HG03342 (cell line): ENCODE measurements around the gene S100A10.

ENCODE experiments used
- ATAC-seq: cut with Tn5 transposase; IDR thresholded peaks from one replicate; pipeline ENCODE4 v1.9.1; 2021; ENCODE audit warnings: mild to moderate bottlenecking, moderate library complexity; ENCODE audit not compliant: unreplicated experiment

S100A10 gene

GRCh38 chr1:152013664-152014237 is 20.1 kb upstream of the S100A10 start:
- no peak for ATAC-seq

GRCh38 chr1:152009691-152010090 is 16.0 kb upstream of the S100A10 start:
- no peak for ATAC-seq

GRCh38 chr1:152007047-152007446 is 13.4 kb upstream of the S100A10 start:
- no peak for ATAC-seq

GRCh38 chr1:152005360-152005912 is 11.8 kb upstream of the S100A10 start:
- no peak for ATAC-seq

- ATAC-seq = no peak
Observed at GRCh38 chr1:152003846-152004442, 10.3 kb upstream of the S100A10 start.

GRCh38 chr1:152002960-152003359 is 9.3 kb upstream of the S100A10 start:
- ATAC-seq = no peak

- ATAC-seq = no peak
Observed at GRCh38 chr1:152001631-152002584, 8.2 kb upstream of the S100A10 start.

GRCh38 chr1:152000964-152001630 is 7.4 kb upstream of the S100A10 start:
- no peak for ATAC-seq

- ATAC-seq = no peak
Observed at GRCh38 chr1:151998611-151999362, 5.1 kb upstream of the S100A10 start.

- no peak for ATAC-seq
Observed at GRCh38 chr1:151997284-151997570, 3.6 kb upstream of the S100A10 start.

GRCh38 chr1:151995774-151996173 is 2.1 kb upstream of the S100A10 start:
- ATAC-seq = no peak

- ATAC-seq = no peak
Observed at GRCh38 chr1:151994956-151995355, 1.3 kb upstream of the S100A10 start.

GRCh38 chr1:151993084-151993733 is 450 bp downstream of the S100A10 start:
- no peak for ATAC-seq

- no peak for ATAC-seq
Observed at GRCh38 chr1:151992303-151993083, 1.2 kb downstream of the S100A10 start.

- ATAC-seq = no peak
Observed at GRCh38 chr1:151991663-151992302, 1.9 kb downstream of the S100A10 start.

GRCh38 chr1:151990856-151991198 is 2.8 kb downstream of the S100A10 start:
- ATAC-seq = no peak

GRCh38 chr1:151990058-151990855 is 3.4 kb downstream of the S100A10 start:
- no peak for ATAC-seq

GRCh38 chr1:151989211-151989862 is 4.3 kb downstream of the S100A10 start:
- no peak for ATAC-seq
